ENCODE measurements around the gene HSPA4.

DNA sequence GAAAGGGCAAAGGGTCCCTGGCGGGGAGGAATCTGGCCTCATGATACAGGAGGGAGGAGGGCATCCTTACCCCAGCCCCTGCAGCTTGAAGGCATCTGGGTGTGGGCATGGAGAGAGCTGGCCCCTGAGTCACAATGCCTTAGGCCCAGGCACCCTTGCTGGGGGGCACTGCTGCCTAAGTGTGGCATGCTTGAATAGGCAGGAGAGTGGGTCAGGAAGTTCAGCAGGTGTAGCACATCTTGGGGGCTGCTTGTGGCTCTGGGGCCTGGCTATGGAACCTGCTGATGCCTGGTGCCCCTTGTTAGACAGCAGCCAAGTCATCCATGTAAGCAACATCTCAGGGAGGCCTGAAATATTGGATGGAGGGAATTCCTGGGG is 63.1 kb downstream of the HSPA4 start:
- TF ChIP-seq POLR2A (IDR thresholded peaks at IDR 0.05) = no peak
- TF ChIP-seq, protein P1, sequence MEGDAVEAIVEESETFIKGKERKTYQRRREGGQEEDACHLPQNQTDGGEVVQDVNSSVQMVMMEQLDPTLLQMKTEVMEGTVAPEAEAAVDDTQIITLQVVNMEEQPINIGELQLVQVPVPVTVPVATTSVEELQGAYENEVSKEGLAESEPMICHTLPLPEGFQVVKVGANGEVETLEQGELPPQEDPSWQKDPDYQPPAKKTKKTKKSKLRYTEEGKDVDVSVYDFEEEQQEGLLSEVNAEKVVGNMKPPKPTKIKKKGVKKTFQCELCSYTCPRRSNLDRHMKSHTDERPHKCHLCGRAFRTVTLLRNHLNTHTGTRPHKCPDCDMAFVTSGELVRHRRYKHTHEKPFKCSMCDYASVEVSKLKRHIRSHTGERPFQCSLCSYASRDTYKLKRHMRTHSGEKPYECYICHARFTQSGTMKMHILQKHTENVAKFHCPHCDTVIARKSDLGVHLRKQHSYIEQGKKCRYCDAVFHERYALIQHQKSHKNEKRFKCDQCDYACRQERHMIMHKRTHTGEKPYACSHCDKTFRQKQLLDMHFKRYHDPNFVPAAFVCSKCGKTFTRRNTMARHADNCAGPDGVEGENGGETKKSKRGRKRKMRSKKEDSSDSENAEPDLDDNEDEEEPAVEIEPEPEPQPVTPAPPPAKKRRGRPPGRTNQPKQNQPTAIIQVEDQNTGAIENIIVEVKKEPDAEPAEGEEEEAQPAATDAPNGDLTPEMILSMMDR (IDR thresholded peaks at IDR 0.05) = no peak

All from suprapubic skin (tissue), 3 donors.